Right lobe of liver (tissue), 4 donors: ENCODE data around the gene TPRA1.

Experiments used
- CTCF ChIP-seq, 4 donors: fragments of 200-600 bp in 3 of 4; fragments of 450-650 bp in 1 of 4; IDR thresholded peaks; one replicate each; pipeline versions ENCODE4 v1.5.1 to v1.8.0; 2016 to 2022; ENCODE audit warnings: antibody characterized with exemption in 4 of 4, mild to moderate bottlenecking in 2 of 4
- POLR2A ChIP-seq: fragments of 450-650 bp; IDR thresholded peaks from one replicate; pipeline ENCODE4 v1.6.1; 2017; ENCODE audit warnings: antibody characterized with exemption, mild to moderate bottlenecking
- donor health status: DM: no; HTN: no; CAD: no.
- donor health status: DM: no; HTN: no; CAD: no.
- donor health status: DM: no; HTN: yes; CAD: no.

- TF ChIP-seq POLR2A (no peak), CTCF (IDR thresholded peaks at IDR 0.05) (no peak)
Observed at GRCh38 chr3:127593178-127593577, 2.6 kb upstream of the TPRA1 start.
